NCI-H1930 (cell line): Measurements from ENCODE around the gene HMCN2.
"Not testable (repeated sequence)": the region's sequence is repeated elsewhere in the genome, so short reads cannot be mapped to it uniquely, and the experiment has no call there.

Experiments used
- DNase-seq, 2 experiments: peaks; one replicate each; lab custom pipeline; 2025; lab: John Stamatoyannopoulos, UW

HMCN2 gene

GRCh38 chr9:130393681-130394071 is 128.1 kb downstream of the HMCN2 start:
- no peak for DNase-seq

- DNase-seq = no peak
Observed at GRCh38 chr9:130394320-130394719, 128.8 kb downstream of the HMCN2 start.

GRCh38 chr9:130394814-130395470 is 129.4 kb downstream of the HMCN2 start:
- no peak for DNase-seq

- DNase-seq = no peak
Observed at GRCh38 chr9:130395810-130396435, 130.4 kb downstream of the HMCN2 start.

- DNase-seq = no peak
Observed at GRCh38 chr9:130396581-130396980, 131.0 kb downstream of the HMCN2 start.

GRCh38 chr9:130398487-130399240 is 133.1 kb downstream of the HMCN2 start:
- no peak for DNase-seq

- DNase-seq = no peak
Observed at GRCh38 chr9:130399768-130400167, 134.2 kb downstream of the HMCN2 start.

GRCh38 chr9:130400870-130401269 is 135.3 kb downstream of the HMCN2 start:
- DNase-seq = no peak

- not testable (repeated sequence) for DNase-seq
Observed at GRCh38 chr9:130401742-130402141, 136.2 kb downstream of the HMCN2 start.

- DNase-seq = no peak
Observed at GRCh38 chr9:130402243-130402642, 136.7 kb downstream of the HMCN2 start.

- DNase-seq = no peak
Observed at GRCh38 chr9:130402645-130403440, 137.3 kb downstream of the HMCN2 start.

- DNase-seq = no peak
Observed at GRCh38 chr9:130405657-130406257, 140.2 kb downstream of the HMCN2 start.

GRCh38 chr9:130406278-130406895 is 140.8 kb downstream of the HMCN2 start:
- no peak for DNase-seq

GRCh38 chr9:130407916-130408663 is 142.5 kb downstream of the HMCN2 start:
- DNase-seq = no peak

- no peak for DNase-seq
Observed at GRCh38 chr9:130408669-130409068, 143.1 kb downstream of the HMCN2 start.

- no peak for DNase-seq
Observed at GRCh38 chr9:130409246-130409645, 143.7 kb downstream of the HMCN2 start.

- no peak for DNase-seq
Observed at GRCh38 chr9:130410443-130410842, 144.9 kb downstream of the HMCN2 start.

- no peak for DNase-seq
Observed at GRCh38 chr9:130411566-130411915, 146.0 kb downstream of the HMCN2 start.

GRCh38 chr9:130414081-130414731 is 148.6 kb downstream of the HMCN2 start:
- DNase-seq = no peak
